Mucosa of stomach (tissue), 1 donor: Measurements from ENCODE around the gene CRKL.
"Not testable (repeated sequence)": the region's sequence is repeated elsewhere in the genome, so short reads cannot be mapped to it uniquely, and the experiment has no call there.

ENCODE experiments used
- H3K27me3 ChIP-seq: one replicate; pipeline ENCODE4 v1.7.0; 2013; ENCODE audit warnings: mild to moderate bottlenecking, low read length; ENCODE audit not compliant: control insufficient read depth, insufficient read depth
- H3K36me3 ChIP-seq: one replicate; pipeline ENCODE4 v1.7.0; 2013; ENCODE audit warnings: low read length; ENCODE audit not compliant: control insufficient read depth, insufficient read depth
- H3K4me1 ChIP-seq: one replicate; pipeline ENCODE4 v1.7.0; 2013; ENCODE audit warnings: mild to moderate bottlenecking, low read length; ENCODE audit not compliant: control insufficient read depth, insufficient read depth
- H3K4me3 ChIP-seq: one replicate; pipeline ENCODE4 v1.7.0; 2013; ENCODE audit warnings: low read length
- H3K9ac ChIP-seq: one replicate; pipeline ENCODE4 v1.7.0; 2013; ENCODE audit warnings: mild to moderate bottlenecking, low read length, moderate library complexity
- H3K9me3 ChIP-seq: one replicate; pipeline ENCODE4 v1.7.0; 2013; ENCODE audit warnings: mild to moderate bottlenecking, low read length, moderate library complexity; ENCODE audit not compliant: control insufficient read depth
- donor health status: Pancreatic carcinoma.

CRKL gene

GRCh38 chr22:20928573-20928967 is 11.4 kb downstream of the CRKL start:
- Histone ChIP-seq H3K9ac (no peak overlapping the region), H3K4me3 (no peak overlapping the region), H3K9me3 (no peaks in the 10 kb centered on the region), H3K36me3 (no peaks in the 10 kb centered on the region), H3K27me3 (no peaks in the 10 kb centered on the region), H3K4me1 (peaks cover 13% of the 10 kb centered on the region)

GRCh38 chr22:20930004-20930403 is 12.8 kb downstream of the CRKL start:
- H3K4me1 ChIP-seq = peaks cover 13% of the 10 kb centered on the region
- no peaks in the 10 kb centered on the region for H3K36me3 ChIP-seq
- no peaks in the 10 kb centered on the region for H3K9me3 ChIP-seq
- no peak overlapping the region for H3K4me3 ChIP-seq
- no peaks in the 10 kb centered on the region for H3K27me3 ChIP-seq
- H3K9ac ChIP-seq = no peak overlapping the region

GRCh38 chr22:20930435-20930834 is 13.2 kb downstream of the CRKL start:
- not testable (repeated sequence) for H3K9me3 ChIP-seq, H3K9ac ChIP-seq, H3K27me3 ChIP-seq, H3K36me3 ChIP-seq, H3K4me3 ChIP-seq
- H3K4me1 ChIP-seq = peaks cover 12% of the 10 kb centered on the region

- no peaks in the 10 kb centered on the region for H3K27me3 ChIP-seq
- H3K36me3 ChIP-seq = no peaks in the 10 kb centered on the region
- peaks cover 5% of the 10 kb centered on the region for H3K4me1 ChIP-seq
- H3K4me3 ChIP-seq = no peak overlapping the region
- H3K9me3 ChIP-seq = no peaks in the 10 kb centered on the region
- no peak overlapping the region for H3K9ac ChIP-seq
Observed at GRCh38 chr22:20931126-20931654, 14.0 kb downstream of the CRKL start.

GRCh38 chr22:20933910-20934309 is 16.7 kb downstream of the CRKL start:
- Histone ChIP-seq H3K9me3 (no peaks in the 10 kb centered on the region), H3K9ac (no peak overlapping the region), H3K4me3 (no peak overlapping the region), H3K36me3 (no peaks in the 10 kb centered on the region), H3K27me3 (no peaks in the 10 kb centered on the region), H3K4me1 (peaks cover 27% of the 10 kb centered on the region)

GRCh38 chr22:20935049-20935448 is 17.8 kb downstream of the CRKL start:
- not testable (repeated sequence) for H3K4me3 ChIP-seq, H3K9me3 ChIP-seq

GRCh38 chr22:20935780-20936539 is 18.8 kb downstream of the CRKL start:
- not testable (repeated sequence) for H3K9me3 ChIP-seq, H3K27me3 ChIP-seq, H3K4me3 ChIP-seq, H3K9ac ChIP-seq, H3K36me3 ChIP-seq
- peaks cover 33% of the 10 kb centered on the region for H3K4me1 ChIP-seq

More at GRCh38 chr22:20935049-20935448, 17.8 kb downstream of the CRKL start:
- not testable (repeated sequence) for H3K36me3 ChIP-seq, H3K27me3 ChIP-seq, H3K9ac ChIP-seq
- H3K4me1 ChIP-seq = peaks cover 28% of the 10 kb centered on the region

- H3K9ac ChIP-seq = no peak overlapping the region
- no peaks in the 10 kb centered on the region for H3K27me3 ChIP-seq
- no peak overlapping the region for H3K4me3 ChIP-seq
- no peaks in the 10 kb centered on the region for H3K9me3 ChIP-seq
- H3K4me1 ChIP-seq = peaks cover 30% of the 10 kb centered on the region
- H3K36me3 ChIP-seq = no peaks in the 10 kb centered on the region
Observed at GRCh38 chr22:20937031-20937793, 20.0 kb downstream of the CRKL start.

GRCh38 chr22:20937794-20938671 is 20.8 kb downstream of the CRKL start:
- no peaks in the 10 kb centered on the region for H3K9me3 ChIP-seq
- peaks cover 28% of the 10 kb centered on the region for H3K4me1 ChIP-seq
- H3K9ac ChIP-seq = no peak overlapping the region
- no peaks in the 10 kb centered on the region for H3K27me3 ChIP-seq
- no peaks in the 10 kb centered on the region for H3K36me3 ChIP-seq
- H3K4me3 ChIP-seq = no peak overlapping the region

GRCh38 chr22:20939457-20940185 is 22.4 kb downstream of the CRKL start:
- H3K9me3 ChIP-seq, H3K27me3 ChIP-seq, H3K36me3 ChIP-seq, H3K9ac ChIP-seq, H3K4me3 ChIP-seq: not testable (repeated sequence)
- H3K4me1 ChIP-seq = peaks cover 28% of the 10 kb centered on the region

- Histone ChIP-seq H3K4me3 (no peak overlapping the region), H3K36me3 (no peaks in the 10 kb centered on the region), H3K9me3 (no peaks in the 10 kb centered on the region), H3K9ac (no peak overlapping the region), H3K27me3 (no peaks in the 10 kb centered on the region), H3K4me1 (peaks cover 28% of the 10 kb centered on the region)
Observed at GRCh38 chr22:20940186-20940651, 23.0 kb downstream of the CRKL start.
